HepG2 (cell line): ENCODE results near the gene PTMA. TPM values are rescaled to one million over a fixed set of nuclear protein-coding genes. Genes with fewer than 3 reads are reported as not detected.

Source experiments
- ATAC-seq: fragments of 200-7000 bp; cut with Tn5 transposase; 3 replicates; pipeline ENCODE4 v1.9.1; 2020; ENCODE audit warnings: mild to moderate bottlenecking, moderate library complexity
- BruUV-seq: library from RNA; stranded (reverse); fragments of 400-500 nt; replicated peaks from 2 replicates; lab custom pipeline; 2021; lab: Mats Ljungman, UMichigan
- CTCF ChIA-PET: fragments of 300-600 bp; formaldehyde crosslinking; extraction: SDS; loops from one replicate; lab custom pipeline; 2021; ENCODE audit warnings: low total read pairs, inconsistent platforms, low intra/inter-chr PET ratio; lab: Yijun Ruan, JAX
- POLR2A ChIA-PET: fragments of 350-600 bp; sonication (Branson Sonifier 250); formaldehyde crosslinking; loops from one replicate; lab custom pipeline; 2020; ENCODE audit warnings: antibody characterized with exemption, inconsistent platforms; lab: Yijun Ruan, JAX
- DNase-seq: peaks from one replicate; pipeline ENCODE4 v3.0.0-alpha.2; 2015; ENCODE audit warnings: low spot score
- FAIRE-seq: peaks from 3 replicates; lab custom pipeline; 2011; peaks lifted over from hg19 to GRCh38; lab: Jason Lieb, UNC
- H2AFZ ChIP-seq: one replicate; pipeline ENCODE4 v1.6.1; 2011; ENCODE audit warnings: low read length, inconsistent platforms
- H3K27ac ChIP-seq: fragments of 300-600 bp; 3 replicates; pipeline ENCODE4 v1.8.0; 2011; ENCODE audit warnings: mixed run types, mild to moderate bottlenecking, mixed read lengths, low read length, inconsistent platforms; ENCODE audit not compliant: insufficient read depth; ENCODE audit errors: extremely low read length
- H3K27me3 ChIP-seq, 2 experiments: fragments of 200-600 bp in 1 of 2; 2 replicates in 1 of 2; 3 replicates in 1 of 2; pipeline versions ENCODE4 v1.6.0 to v1.8.0; 2011; ENCODE audit warnings: low read length in 2 of 2, mild to moderate bottlenecking in 2 of 2, moderate library complexity in 2 of 2, inconsistent platforms in 1 of 2; ENCODE audit not compliant: insufficient read depth in 2 of 2, control insufficient read depth in 1 of 2
- H3K36me3 ChIP-seq, 2 experiments: fragments of 200-600 bp in 1 of 2; replicated peaks in 1 of 2; 2 replicates in 1 of 2; 3 replicates in 1 of 2; pipeline versions ENCODE4 v1.5.1 to v1.8.0; 2011; ENCODE audit warnings: low read length in 2 of 2, inconsistent platforms in 1 of 2; ENCODE audit not compliant: insufficient read depth in 2 of 2, control insufficient read depth in 1 of 2
- H3K4me1 ChIP-seq: 2 replicates; pipeline ENCODE4 v1.5.1; 2012; ENCODE audit warnings: low read length, inconsistent platforms; ENCODE audit not compliant: insufficient read depth
- H3K4me2 ChIP-seq: 2 replicates; pipeline ENCODE4 v1.6.0; 2011; ENCODE audit warnings: low read depth, low read length, inconsistent platforms
- H3K4me3 ChIP-seq, 3 experiments: fragments of 200-600 bp in 1 of 3; sonication (generic), shearing (Covaris generic) in 1 of 3; replicated peaks in 1 of 3; 2 replicates each; pipeline ENCODE4 v1.5.1; 2011 to 2016; ENCODE audit warnings: low read length in 3 of 3, inconsistent platforms in 2 of 3, low read depth in 2 of 3, mild to moderate bottlenecking in 2 of 3, control low read depth in 1 of 3, mixed read lengths in 1 of 3; ENCODE audit not compliant: insufficient read depth in 1 of 3
- H3K79me2 ChIP-seq: one replicate; pipeline ENCODE4 v1.6.1; 2011; ENCODE audit warnings: low read length, inconsistent platforms; ENCODE audit not compliant: insufficient read depth
- H3K9ac ChIP-seq: 2 replicates; pipeline ENCODE4 v1.6.0; 2011; ENCODE audit warnings: mild to moderate bottlenecking, low read depth, low read length, inconsistent platforms; ENCODE audit not compliant: insufficient read depth
- H3K9me3 ChIP-seq: 2 replicates; pipeline ENCODE4 v1.5.1; 2012; ENCODE audit warnings: mild to moderate bottlenecking, low read length
- H4K20me1 ChIP-seq: 2 replicates; pipeline ENCODE4 v1.6.0; 2011; ENCODE audit warnings: inconsistent platforms, mild to moderate bottlenecking, low read length, moderate library complexity; ENCODE audit not compliant: insufficient read depth
- ADNP ChIP-seq: sonication (generic); formaldehyde crosslinking; IDR thresholded peaks from 2 replicates; pipeline ENCODE4 v1.4.0; 2020; ENCODE audit warnings: missing genetic modification reagents
- CHD4 ChIP-seq: fragments of 200-600 bp; sonication (generic); IDR thresholded peaks from 2 replicates; pipeline ENCODE4 v1.7.0; 2017; ENCODE audit warnings: mild to moderate bottlenecking, low read length, borderline replicate concordance
- FLYWCH1 ChIP-seq: sonication (generic); formaldehyde crosslinking; IDR thresholded peaks from 2 replicates; pipeline ENCODE4 v1.8.1; 2023; ENCODE audit warnings: mild to moderate bottlenecking, missing genetic modification reagents
- GLI4 ChIP-seq: sonication (generic); formaldehyde crosslinking; IDR thresholded peaks from 2 replicates; pipeline ENCODE4 v1.5.1; 2020; ENCODE audit warnings: missing genetic modification reagents, mild to moderate bottlenecking, moderate library complexity, borderline replicate concordance
- HDAC2 ChIP-seq: sonication (generic); formaldehyde crosslinking; IDR thresholded peaks from 2 replicates; pipeline ENCODE4 v1.4.0; 2020; ENCODE audit warnings: missing genetic modification reagents
- KDM1A ChIP-seq: IDR thresholded peaks from 2 replicates; pipeline ENCODE4 v1.6.1; 2016; ENCODE audit warnings: missing compliant biosample characterization
- MEIS2 ChIP-seq: sonication (generic); formaldehyde crosslinking; IDR thresholded peaks from 2 replicates; pipeline ENCODE4 v1.9.0; 2021; ENCODE audit warnings: mild to moderate bottlenecking, missing genetic modification reagents
- NCOA5 ChIP-seq: sonication (generic); formaldehyde crosslinking; IDR thresholded peaks from 2 replicates; pipeline ENCODE4 v1.4.0; 2020; ENCODE audit warnings: missing genetic modification reagents
- POLR2AphosphoS5 ChIP-seq: IDR thresholded peaks from 2 replicates; pipeline ENCODE4 v1.6.1; 2012; ENCODE audit warnings: low read depth, low read length
- SUZ12 ChIP-seq: fragments of 150-350 bp; IDR thresholded peaks from 2 replicates; pipeline ENCODE4 v1.6.1; 2014; ENCODE audit warnings: low read depth, low read length
- THAP7 ChIP-seq: sonication (generic); formaldehyde crosslinking; IDR thresholded peaks from 2 replicates; pipeline ENCODE4 v1.8.1; 2023; ENCODE audit warnings: mild to moderate bottlenecking, missing genetic modification reagents
- WIZ ChIP-seq: sonication (generic); formaldehyde crosslinking; IDR thresholded peaks from 2 replicates; pipeline ENCODE4 v1.5.1; 2020; ENCODE audit warnings: mild to moderate bottlenecking, missing genetic modification reagents
- YEATS4 ChIP-seq: sonication (generic); formaldehyde crosslinking; IDR thresholded peaks from 2 replicates; pipeline ENCODE4 v1.4.0; 2020; ENCODE audit warnings: missing genetic modification reagents, borderline replicate concordance
- ZBTB26 ChIP-seq: IDR thresholded peaks from 2 replicates; pipeline ENCODE4 v1.6.1; 2016; ENCODE audit warnings: missing compliant biosample characterization, missing genetic modification reagents, borderline replicate concordance
- ZMYM3 ChIP-seq: sonication (generic); formaldehyde crosslinking; IDR thresholded peaks from 2 replicates; pipeline ENCODE4 v1.5.1; 2020; ENCODE audit warnings: mild to moderate bottlenecking, missing genetic modification reagents
- ZNF30 ChIP-seq: sonication (generic); formaldehyde crosslinking; IDR thresholded peaks from 2 replicates; pipeline ENCODE4 v1.5.0; 2020; ENCODE audit warnings: mild to moderate bottlenecking, missing genetic modification reagents
- ZNF629 ChIP-seq: sonication (generic); formaldehyde crosslinking; conservative IDR thresholded peaks from 2 replicates; pipeline ENCODE4 v1.5.0; 2020; ENCODE audit warnings: missing genetic modification reagents
- ZNF879 ChIP-seq: sonication (generic); formaldehyde crosslinking; IDR thresholded peaks from 2 replicates; pipeline ENCODE4 v1.8.1; 2023; ENCODE audit warnings: missing genetic modification reagents
- WGBS: methylation state at CpG from one replicate; pipeline ENCODE4 v1.1.6; 2017; ENCODE audit warnings: low lambda C conversion rate; 5-methylcytosine and 5-hydroxymethylcytosine counted together
- in situ Hi-C: cut with HindIII; loops from 2 replicates; pipeline ENCODE4 v1.10.0; 2017; ENCODE audit warnings: low pct_unique_long_range_greater_than_20kb; ENCODE audit not compliant: extremely low pct_ligation_motif_present
- intact Hi-C: fragments of 100-400 bp; cut with micrococcal nuclease; formaldehyde crosslinking; loops from one replicate; pipeline ENCODE4 v1.10.0; 2022; ENCODE audit not compliant: unreplicated experiment
- polyA plus RNA-seq, 8 experiments: library from polyadenylated mRNA; depleted of rRNA in 3 of 8; stranded (reverse) in 7 of 8; unstranded in 1 of 8; fragments of >200 nt; fragmentation: Illumina TruSeq in 4 of 8; extraction: Trizol in 4 of 8; gene quantifications; 2 replicates each; pipeline versions ENCODE4 v1.2.1 to v1.2.3, GENCODE V29; 2011 to 2016; ENCODE audit warnings: low read depth in 4 of 8, missing spikeins in 1 of 8, mixed read lengths in 1 of 8; ENCODE audit not compliant: insufficient read depth in 1 of 8
- total RNA-seq, 5 experiments: library from RNA; depleted of rRNA; stranded (reverse); fragments of >200 nt; fragmentation: Illumina TruSeq; extraction: Trizol; gene quantifications; 2 replicates each; pipeline ENCODE4 v1.2.3, GENCODE V29; 2016; ENCODE audit warnings: low read depth in 1 of 5

The PTMA gene
- total and polyA plus RNA-seq, 2 of the 13 experiments (the other 11 are each of a cell fraction or from before 2014, with no cell fraction given), result 190 to 1,086 TPM

- POLR2A ChIA-PET, result interaction anchor here (1.0 to 5.3 kb wide), 9 partner anchors 8 to 27 kb away, joined by 3 to 44 read pairs (median 11); partner anchors contain the start of gene PTMA
- H3K9ac ChIP-seq, result no peak overlapping the region
- H2AFZ ChIP-seq, result no peak overlapping the region
- intact Hi-C loops, result loop anchor here (2.0 kb wide), 1 partner anchor 27 kb away; no protein-coding TSS in a partner anchor
- in situ Hi-C loops, result no loop called here
- FAIRE-seq (no peak), DNase-seq (no peak), ATAC-seq (no peak)
- no TSS peak for BruUV-seq
- CTCF ChIA-PET, result interaction anchor here (1.9 to 4.1 kb wide), 2 partner anchors 22 to 27 kb away, joined by 8 to 59 read pairs; no protein-coding TSS in a partner anchor
- no peaks in the 10 kb centered on the region for H3K79me2 ChIP-seq
- no peak overlapping the region for H3K27ac ChIP-seq
- no peaks in the 10 kb centered on the region for H3K9me3 ChIP-seq
- peaks cover 4 to 25% of the 10 kb centered on the region in 2 experiments; a peak in 3 of 5 replicates for H3K27me3 ChIP-seq
- peak overlapping the region in 1 of 3 experiments; percentile 55; a peak in 1 of 6 replicates for H3K4me3 ChIP-seq
- TF ChIP-seq ZNF629 (CRISPR knock-in tag) (peak; percentile 98), ZMYM3 (peak; percentile 94), HDAC2 (CRISPR knock-in tag) (peak; percentile 5; the same call in 1 of the 2 replicates), NCOA5 (CRISPR knock-in tag) (no peak), ADNP (CRISPR knock-in tag) (peak; percentile 87), THAP7 (CRISPR knock-in tag) (0 out of 2 replicates have a peak, but pooled peaks have one; percentile 39), KDM1A (CRISPR knock-in tag) (0 out of 2 replicates have a peak, but pooled peaks have one; percentile 64), MEIS2 (CRISPR knock-in tag) (no peak), ZNF879 (CRISPR knock-in tag) (0 out of 2 replicates have a peak, but pooled peaks have one; percentile 11), YEATS4 (CRISPR knock-in tag) (no peak), ZNF30 (CRISPR knock-in tag) (0 out of 2 replicates have a peak, but pooled peaks have one; percentile 67), GLI4 (CRISPR knock-in tag) (no peak), FLYWCH1 (CRISPR knock-in tag) (0 out of 2 replicates have a peak, but pooled peaks have one; percentile 59), SUZ12 (no peak), CHD4 (peak; percentile 95), ZBTB26 (CRISPR knock-in tag) (no peak), WIZ (CRISPR knock-in tag) (no peak), POLR2AphosphoS5 (no peak)
- H3K4me2 ChIP-seq, result peak overlapping the region; percentile 71; the same call in 1 of the 2 replicates
- WGBS, result 86% methylated on average over 4 of the region's 4 CpGs
- peaks cover 46% of the 10 kb centered on the region for H3K4me1 ChIP-seq
- H4K20me1 ChIP-seq, result no peaks in the 10 kb centered on the region
- H3K36me3 ChIP-seq, result no peaks in the 10 kb centered on the region
These were observed 20.4 kb upstream of the PTMA start for GRCh38 chr2:231687961-231688360.
